Activated CD4-positive, alpha-beta T cell treated with anti-CD3 and anti-CD28 coated beads, Interleukin-2, amount 50 U/mL, for 4 hours (primary cell): Measurements from ENCODE around the gene KRTAP12-4.
"Not testable (repeated sequence)": the region's sequence is repeated elsewhere in the genome, so short reads cannot be mapped to it uniquely, and the experiment has no call there.

ENCODE experiments used
- DNase-seq, 2 experiments: peaks; one replicate each; pipeline ENCODE4 v3.0.0-alpha.2; 2020

KRTAP12-4 gene, protein sequence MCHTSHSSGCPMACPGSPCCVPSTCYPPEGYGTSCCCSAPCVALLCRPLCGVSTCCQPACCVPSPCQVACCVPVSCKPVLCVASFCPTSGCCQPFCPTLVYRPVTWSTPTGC

DNA sequence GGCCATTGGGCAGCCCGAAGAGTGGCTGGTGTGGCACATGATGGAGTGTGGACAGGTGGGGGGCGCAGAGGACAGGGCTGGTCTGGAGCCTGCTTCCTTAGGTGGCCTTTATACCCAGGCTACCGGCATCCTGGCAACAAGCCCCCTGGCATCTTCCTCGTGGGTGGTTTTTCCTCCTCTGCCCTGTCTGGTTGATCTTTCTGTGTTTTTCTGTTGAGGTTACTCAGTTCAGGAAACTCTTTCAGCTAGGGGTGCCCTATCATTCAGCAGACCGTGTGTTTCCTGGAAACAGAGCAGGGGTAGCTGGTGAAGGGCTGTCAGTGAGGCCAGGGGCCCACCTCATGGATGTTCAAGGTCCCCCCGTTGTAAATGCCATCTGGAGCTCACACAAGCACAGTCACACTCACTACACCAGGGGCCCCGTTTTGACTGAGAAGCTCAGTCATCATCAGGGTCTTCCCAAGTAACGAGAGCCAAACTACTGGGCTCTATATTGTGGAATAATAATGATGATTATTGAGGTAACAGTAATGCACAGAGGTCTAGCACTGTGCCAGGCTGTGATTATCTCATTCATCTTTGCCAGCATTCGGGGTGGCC lies at the start of gene KRTAP12-4:
TSS of gene KRTAP12-4 (minus strand) at position 84 of the 600 bp plus-strand sequence. CDS start at position 39, 45 bp downstream.
- DNase-seq, result no peak

DNA sequence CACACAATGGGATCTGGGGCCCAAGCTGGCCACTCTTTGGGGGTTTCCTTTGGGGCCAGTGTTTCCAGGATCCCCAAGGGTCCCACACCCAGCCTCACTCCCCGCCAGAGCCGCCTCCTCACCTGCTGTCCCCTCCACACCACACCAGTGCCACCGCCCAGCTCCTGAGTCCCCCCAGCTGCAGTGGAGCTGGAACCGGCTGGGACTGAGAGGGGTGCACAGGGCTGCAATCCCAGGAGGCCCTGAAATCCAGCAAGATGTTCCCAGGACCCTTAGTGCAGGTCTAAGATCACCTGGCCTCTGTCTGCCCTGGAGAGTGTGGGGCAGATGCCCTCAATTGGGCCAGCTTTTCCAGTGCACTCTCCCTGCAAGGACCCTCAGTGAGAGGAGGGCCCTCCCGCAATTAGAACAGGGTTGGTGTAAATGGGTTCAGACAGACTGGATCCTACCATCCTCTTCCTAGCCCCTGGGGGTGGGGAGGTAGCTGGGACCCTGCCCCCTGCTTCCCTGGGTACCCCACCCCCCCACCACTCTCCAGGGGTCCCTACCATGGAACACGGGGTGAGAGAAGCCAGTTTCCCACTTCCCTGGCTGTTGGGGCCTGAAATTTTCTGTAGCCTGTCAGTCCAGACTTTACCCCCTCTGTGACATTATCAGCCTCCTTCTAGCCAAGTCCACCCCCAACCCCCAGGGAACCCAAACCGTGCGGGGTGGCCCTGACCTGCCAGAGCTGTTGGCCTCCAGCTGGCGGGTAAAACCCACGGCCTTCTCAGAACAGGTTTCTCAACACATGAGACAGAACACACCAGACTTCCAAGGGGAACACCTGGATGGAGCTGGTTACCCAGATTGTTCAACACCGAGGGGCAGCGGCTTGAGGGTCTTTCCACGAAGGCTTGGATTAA lies 49.5 kb upstream of the KRTAP12-4 start:
- no peak for DNase-seq

DNA sequence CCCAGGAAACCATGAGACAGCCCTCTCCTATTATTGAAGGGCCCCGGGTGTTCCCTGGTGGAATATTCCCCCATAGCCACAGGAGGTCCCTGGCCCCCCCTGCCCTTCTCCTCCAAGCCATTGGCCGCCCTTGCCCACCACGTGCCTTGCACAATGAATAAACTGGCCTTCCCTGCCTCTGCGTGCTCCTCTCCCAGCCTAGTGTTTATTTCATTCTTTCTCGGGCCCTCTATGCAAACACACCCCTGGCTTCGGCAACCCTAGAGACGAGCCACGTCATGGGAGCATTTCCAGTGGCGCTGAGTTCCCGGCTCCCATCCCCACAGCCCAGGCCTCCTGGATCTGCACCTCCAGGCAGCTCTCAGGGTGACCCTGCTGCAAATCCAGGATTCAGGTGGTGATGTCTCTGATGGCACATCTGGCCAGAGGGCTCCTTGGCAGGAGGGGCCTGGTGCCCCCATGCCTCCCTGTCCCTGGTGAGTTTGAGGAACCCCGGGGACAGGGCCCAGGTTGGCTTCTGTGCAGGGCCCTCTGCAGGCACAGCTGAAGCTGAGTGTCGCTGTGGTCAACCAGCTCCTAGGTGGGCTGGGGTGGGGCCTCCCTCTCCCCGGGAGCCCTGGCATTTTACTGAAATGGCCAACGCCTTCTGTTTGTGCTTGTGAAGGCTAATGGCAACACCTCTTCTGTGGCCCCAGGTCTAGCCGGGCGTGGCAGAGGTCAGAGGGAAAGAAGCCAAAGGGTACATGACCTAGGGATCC lies 48.7 kb upstream of the KRTAP12-4 start:
- no peak for DNase-seq

DNA sequence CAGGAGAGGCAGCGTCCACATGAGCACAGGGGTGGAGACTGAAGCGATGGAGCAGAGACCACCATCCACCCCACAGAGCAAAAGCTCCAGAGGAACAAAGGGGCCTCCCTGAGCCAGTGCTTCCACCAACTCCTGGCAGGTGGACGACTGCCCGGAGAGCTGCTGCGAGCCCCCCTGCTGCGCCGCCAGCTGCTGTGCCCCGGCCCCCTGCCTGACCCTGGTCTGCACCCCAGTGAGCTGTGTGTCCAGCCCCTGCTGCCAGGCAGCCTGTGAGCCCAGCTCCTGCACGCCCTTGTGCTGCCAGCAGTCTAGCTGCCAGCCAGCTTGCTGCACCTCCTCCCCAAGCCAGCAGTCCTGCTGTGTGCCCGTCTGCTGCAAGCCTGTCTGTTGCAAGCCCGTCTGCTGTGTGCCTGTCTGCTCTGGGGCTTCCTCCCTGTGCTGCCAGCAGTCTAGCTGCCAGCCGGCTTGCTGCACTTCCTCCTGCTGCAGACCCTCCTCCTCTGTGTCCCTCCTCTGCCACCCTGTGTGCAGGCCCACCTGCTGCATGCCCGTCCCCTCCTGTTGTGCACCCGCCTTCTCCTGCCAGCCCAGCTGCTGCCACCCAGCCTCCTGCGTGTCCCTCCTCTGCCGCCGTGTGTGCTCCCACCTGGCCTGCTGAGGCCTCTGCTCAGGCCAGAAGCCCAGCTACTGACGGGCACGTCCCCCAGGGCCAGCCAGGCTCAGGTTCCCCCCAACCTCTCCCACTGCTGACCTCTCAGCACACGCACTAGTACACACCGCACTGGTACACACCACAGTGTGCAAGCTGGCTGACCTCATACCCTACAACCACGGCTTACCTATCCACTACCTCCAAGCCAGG lies 47.9 kb upstream of the KRTAP12-4 start:
- DNase-seq, result no peak

DNA sequence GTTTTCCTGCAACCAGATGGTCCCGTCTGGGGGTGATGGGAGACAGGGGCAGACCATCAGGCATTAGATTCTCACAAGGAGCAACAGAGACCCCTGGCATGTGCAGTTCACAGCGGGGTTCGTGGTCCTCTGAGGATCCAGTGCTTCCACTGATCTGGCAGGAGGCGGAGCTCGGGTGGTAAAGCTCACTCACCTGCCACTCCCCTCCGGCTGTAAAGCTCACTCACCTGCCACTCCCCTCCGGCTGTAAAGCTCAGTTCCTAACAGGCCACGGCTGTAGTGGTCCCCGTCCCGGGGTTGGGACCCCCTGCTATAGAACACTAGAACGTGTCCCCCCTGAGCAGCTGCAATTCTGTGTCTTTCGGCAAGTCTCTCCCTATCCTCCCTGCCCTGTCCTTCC lies 47.1 kb upstream of the KRTAP12-4 start:
- DNase-seq, result no peak

DNA sequence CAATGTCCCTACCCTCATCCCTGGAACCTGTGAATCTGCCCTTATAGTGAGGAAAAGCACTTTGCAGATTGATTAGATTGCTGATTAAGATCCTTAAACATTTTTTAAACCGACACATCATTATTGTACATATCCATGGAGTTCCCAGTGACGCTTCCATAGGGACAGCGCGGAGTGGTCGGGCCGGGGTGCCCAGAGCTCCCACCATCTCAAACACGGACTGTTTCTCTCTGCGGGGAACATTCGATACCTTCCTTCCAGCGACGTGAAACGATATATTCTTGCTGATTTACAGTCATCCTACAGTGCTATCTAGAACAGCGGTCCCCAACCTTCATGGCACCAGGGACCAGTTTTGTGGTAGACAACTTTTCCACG lies 46.6 kb upstream of the KRTAP12-4 start:
- DNase-seq, result no peak

DNA sequence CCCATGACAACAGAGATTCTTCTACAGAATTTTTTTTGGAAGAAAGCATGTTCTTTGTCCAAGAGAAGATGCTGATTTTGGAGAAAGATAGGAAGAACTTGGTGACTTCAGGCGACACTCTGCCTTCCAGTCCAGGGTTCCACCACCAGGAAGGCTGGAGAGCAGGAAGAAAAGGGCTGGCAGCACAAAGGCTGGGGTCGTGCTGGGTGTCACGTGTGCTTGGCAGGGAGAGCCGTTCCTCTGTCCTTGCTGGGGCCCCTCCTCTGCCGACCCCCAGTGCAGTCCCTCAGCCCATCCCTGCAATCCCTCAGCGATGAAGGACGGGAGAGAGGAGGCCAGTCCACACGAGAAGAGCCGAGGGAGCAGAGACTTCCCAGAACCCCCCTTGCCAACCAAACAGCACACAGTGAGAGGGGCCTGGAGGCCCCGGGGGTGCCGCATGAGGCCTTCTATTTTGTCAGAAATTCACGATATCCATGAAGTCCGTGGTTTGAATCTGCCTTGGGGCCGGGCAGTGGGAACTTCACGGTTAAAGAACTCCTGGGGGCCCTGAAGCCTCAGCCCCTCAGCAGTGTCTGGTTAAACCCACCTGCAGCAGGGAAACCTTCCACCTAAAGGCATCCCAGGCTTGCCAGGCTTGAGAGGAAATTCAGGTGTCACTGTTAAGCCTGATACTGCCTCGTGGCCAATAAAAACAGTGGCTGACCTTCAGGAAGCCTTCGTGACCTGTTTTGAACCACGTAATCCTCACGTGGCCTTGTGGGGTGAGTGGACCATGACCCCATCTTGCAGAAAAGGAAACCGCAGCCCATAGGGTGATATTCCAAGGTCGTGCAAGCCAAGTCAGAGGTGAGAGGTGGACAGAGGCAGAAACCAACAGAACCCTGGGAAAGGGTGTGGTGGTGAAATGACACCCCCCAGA lies 45.9 kb upstream of the KRTAP12-4 start:
- DNase-seq, result no peak

DNA sequence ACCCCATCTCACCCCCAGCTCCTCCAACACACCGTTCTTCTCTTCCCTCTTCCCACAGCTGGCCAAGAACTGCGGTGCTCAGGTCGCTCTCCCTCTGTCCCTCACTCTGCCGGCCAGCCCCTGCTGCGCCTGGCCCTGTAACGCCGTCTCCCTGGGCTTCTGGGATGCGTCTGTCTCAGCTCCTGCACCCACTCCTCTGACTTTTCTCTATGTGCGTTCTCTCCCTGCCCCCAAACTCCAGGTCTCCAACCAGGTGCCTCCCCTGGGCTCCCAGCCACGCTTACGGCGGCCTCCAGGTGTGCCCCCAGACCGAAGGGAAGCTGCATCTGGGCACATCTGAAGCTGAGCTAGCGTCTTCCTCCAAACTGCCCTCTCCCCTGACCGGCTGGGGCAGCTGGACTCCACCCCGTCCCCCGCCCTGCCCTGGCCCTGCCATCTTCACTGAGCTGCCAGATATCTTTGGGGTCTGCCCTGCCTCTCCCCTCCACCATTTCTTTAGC lies 45.1 kb upstream of the KRTAP12-4 start:
- no peak for DNase-seq

DNA sequence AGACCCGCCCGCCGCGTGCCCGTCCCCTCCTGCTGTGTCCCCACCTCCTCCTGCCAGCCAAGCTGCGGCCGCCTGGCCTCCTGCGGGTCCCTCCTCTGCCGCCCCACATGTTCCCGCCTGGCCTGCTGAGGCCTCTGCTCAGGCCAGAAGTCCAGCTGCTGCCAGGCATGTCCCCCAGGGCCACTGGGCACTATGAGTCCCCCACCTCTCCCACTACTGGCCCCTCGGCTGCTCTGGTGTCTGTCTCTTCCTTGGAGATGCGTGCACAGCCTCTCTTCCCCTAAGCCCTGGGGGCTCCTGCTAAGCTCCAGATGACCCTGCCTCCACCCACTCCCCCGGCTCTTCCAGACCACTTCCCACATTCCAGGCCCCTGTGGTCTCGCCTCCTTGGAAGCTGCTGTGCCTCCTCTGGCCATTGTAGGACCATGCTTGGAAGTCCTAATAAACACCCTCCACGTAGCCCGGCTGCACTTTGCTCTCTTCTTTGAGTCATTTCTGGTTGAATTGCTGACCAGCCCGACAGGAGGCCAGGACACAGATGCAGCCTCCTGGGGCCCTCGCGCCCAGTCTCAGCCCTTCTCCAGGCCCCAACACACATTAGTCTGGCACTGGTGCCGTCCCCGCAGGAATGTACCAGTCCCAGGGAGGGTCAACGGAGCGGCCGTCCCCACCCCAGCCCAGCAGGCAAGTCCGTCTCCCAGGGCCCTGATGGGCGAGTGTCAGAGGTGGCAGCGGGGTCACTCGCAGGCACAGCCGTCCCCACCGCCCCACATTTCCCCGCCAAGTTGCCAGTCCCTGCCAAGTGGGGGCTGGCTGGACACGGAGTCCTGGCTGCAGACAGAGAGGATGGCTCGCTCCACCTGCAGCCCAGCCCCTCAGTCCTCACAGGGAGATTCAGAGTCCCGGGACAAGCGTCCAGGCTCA lies 43.6 kb upstream of the KRTAP12-4 start:
- DNase-seq, result no peak

DNA sequence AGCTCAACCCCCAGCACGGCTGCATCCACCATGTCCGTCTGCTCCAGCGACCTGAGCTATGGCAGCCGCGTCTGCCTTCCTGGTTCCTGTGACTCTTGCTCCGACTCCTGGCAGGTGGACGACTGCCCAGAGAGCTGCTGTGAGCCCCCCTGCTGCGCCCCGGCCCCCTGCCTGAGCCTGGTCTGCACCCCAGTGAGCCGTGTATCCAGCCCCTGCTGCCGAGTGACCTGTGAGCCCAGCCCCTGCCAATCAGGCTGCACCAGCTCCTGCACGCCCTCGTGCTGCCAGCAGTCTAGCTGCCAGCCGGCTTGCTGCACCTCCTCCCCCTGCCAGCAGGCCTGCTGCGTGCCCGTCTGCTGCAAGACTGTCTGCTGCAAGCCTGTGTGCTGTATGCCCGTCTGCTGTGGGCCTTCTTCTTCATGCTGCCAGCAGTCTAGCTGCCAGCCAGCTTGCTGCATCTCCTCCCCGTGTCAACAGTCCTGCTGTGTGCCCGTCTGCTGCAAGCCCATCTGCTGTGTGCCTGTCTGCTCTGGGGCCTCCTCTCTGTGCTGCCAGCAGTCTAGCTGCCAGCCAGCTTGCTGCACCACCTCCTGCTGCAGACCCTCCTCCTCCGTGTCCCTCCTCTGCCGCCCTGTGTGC lies 42.8 kb upstream of the KRTAP12-4 start, which contains the start of gene KRTAP10-12:
TSS of gene KRTAP10-12 (plus strand) at position 1 of the 639 bp plus-strand sequence. CDS start at position 31, 30 bp downstream.
- not testable (repeated sequence) for DNase-seq

DNA sequence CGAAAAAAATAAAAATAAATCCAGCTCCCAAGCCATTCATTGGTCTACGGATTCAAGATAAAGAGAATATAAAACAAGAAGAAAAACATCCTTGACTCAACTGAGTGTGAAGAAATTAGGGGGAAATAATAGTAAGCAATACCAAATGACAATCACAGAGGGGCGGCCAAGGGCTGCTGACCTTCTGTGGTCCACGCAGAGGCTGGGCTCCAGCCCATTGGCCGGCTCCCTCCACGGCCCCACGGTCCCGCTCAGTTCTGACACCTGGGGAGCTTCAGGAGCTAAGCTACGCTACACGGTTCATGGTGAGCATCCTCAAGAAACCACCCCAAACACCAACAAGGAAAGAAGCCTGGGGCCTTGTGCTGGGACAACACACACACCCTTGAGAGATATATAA lies 42.1 kb upstream of the KRTAP12-4 start:
- no peak for DNase-seq

DNA sequence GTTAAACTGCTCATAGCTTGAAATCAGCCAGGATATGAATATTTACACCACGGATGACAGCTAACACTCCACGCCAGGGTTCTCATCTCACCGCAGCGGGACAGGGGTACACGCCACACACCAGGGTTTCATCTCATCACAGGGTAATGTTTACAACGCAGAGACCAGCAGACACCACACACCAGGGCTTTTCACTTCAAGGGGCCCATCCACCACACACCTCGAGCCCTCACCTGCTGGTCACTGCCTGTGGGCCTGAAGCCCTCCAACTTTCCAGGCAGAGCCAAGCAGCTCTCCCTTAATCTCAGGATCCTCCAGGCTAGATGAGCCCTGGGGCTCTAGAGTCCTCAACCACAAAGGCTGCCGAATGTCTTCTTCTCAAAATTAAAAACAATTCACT lies 41.2 kb upstream of the KRTAP12-4 start:
- no peak for DNase-seq

DNA sequence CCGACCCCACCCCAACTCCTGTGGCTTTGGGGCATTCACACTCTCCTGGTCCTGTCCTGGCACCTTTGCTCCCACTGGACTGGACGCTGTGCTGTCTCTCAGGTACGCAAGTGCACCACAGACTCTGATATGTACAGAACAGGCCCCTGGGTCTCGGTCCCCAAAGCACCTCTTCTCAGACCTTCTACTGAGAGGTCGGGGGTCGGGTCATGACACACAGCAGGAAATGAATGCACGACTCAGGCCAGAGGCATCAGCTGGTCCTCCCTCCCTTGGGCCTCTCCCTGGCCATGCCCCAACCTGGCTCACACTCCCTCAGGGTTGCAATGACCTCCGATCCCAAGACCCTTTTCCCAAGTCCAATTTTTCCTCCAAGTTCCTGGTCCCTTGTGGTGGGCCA lies 40.7 kb upstream of the KRTAP12-4 start:
- no peak for DNase-seq

DNA sequence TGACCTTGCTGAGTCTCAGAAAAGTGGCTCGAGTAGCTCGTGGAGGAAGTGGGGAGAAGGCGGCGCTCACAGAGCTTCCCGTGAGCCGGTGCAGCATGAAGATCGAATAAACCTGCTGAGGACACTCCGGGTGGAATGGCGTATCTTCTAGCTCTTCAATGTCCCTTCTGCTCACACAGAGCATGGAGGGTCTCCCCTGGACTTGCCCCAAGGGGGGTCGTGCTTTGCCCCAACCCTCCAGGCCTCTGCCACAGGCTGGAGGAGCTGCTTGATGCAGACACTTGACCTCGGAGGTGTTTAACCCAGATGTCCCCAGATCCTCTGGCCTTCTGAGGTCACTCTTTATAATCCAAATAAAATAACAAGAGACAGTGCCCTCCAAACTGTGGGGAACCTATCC lies 40.3 kb upstream of the KRTAP12-4 start:
- DNase-seq, result no peak

DNA sequence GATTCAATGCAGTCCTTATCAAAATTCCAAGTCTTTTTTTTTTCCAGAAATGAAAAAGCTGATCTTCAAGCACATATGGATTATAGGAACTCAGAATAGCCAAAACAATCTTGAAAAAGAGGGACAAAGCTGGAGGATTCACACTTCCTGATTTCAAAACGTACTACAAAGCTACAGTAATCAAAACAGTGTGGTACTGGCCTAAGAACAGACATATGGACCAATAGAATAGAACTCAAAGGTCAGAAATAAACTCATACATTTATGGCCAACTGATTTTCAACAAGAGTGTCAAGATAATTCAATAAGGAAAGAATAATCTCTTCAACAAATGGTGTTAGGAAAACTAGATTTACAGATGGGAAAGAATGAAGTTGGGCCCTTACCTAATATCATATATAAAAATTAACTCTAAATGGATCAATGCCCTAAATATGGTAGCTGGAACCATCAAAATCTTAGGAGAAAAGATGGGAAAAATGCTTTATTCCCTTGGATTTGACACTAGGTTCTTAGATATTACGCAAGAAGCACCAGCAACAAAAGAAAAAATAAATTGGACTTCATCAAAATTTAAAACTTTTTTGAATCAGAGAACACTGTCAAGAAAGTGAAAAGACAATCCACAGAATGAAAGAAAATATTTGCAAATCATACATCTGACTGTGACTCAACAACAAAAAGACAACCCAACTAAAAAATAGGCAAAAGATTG lies 38.5 kb upstream of the KRTAP12-4 start:
- no peak for DNase-seq

DNA sequence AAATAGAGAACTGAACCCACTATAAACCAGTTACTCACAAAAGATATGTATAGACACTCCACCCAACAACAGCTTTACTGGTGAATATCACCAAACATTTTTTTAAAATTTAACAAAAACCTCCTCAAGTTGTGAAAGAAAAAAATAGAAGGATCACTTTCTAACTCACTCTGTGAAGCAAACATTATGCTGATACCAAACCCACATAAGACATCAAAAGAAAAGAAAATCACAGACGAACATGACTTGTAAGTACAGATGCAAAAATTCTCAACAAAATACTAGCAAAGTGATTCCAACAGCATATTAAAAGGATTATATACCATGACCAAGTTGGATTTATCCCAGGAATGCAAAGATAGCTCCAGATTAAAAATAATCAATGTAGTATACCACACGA lies 37.2 kb upstream of the KRTAP12-4 start:
- DNase-seq, result no peak

DNA sequence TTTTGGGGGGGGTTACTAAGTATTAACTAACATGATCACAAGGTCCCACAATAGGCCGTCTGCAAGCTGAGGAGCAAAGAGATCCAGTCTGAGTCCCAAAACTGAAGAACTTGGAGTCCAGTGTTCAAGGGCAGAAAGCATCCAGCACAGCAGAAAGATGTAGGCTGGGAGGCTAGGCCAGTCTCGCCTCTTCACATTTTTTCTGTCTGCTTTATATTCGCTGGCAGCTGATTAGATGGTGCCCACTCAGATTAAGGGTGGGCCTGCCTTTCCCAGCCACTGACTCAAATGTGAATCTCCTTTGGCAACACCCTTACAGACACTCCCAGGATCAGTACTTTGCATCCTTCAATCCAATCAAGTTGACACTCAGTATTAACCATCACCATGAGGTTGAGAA lies 35.3 kb upstream of the KRTAP12-4 start:
- DNase-seq, result not testable (repeated sequence)

DNA sequence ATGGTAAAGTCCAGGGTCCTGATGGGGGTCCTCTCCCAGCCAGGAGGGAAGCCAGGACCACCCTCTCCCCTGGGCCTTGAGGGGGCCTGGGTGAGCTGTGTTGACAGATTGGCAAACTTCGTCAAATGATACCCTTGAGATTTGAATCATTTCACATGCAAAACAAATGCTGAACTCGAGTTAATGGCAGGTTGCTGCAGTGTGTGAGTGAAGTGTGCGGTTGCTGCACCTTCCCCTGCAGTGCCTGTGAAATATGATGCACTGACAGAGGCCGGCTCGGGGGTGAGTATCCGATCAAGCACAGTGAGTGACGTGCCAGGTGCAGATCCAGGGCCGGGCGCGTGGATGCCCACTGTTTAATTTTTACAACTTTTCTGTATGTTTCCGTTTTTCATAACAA lies 33.2 kb upstream of the KRTAP12-4 start:
- no peak for DNase-seq
